HepG2 (cell line): Measurements from ENCODE around the gene CYB561. TPM values are rescaled to one million over a fixed set of nuclear protein-coding genes. Genes with fewer than 3 reads are reported as not detected.
A peak's percentile ranks its signal among the peaks of the same experiment; 100 is the strongest.

Source experiments
- CBX5 ChIP-seq: sonication (generic); formaldehyde crosslinking; IDR thresholded peaks from 2 replicates; pipeline ENCODE4 v1.4.0; 2020; ENCODE audit warnings: missing genetic modification reagents, borderline replicate concordance
- ELF4 ChIP-seq: sonication (generic); formaldehyde crosslinking; IDR thresholded peaks from 2 replicates; pipeline ENCODE4 v1.5.0; 2020; ENCODE audit warnings: missing genetic modification reagents, mild to moderate bottlenecking, moderate library complexity, borderline replicate concordance
- HMG20A ChIP-seq: IDR thresholded peaks from 2 replicates; pipeline ENCODE4 v1.6.1; 2016; ENCODE audit warnings: borderline replicate concordance
- NBN ChIP-seq: fragments of 450-650 bp; conservative IDR thresholded peaks from 2 replicates; pipeline ENCODE4 v1.6.1; 2017
- NFE2L2 ChIP-seq: fragments of 150-350 bp; IDR thresholded peaks from 2 replicates; pipeline ENCODE4 v1.6.1; 2014; ENCODE audit warnings: low read length
- NR1H2 ChIP-seq: sonication (generic); formaldehyde crosslinking; IDR thresholded peaks from 2 replicates; pipeline ENCODE4 v1.8.1; 2022; ENCODE audit warnings: low read depth, missing genetic modification reagents, borderline replicate concordance
- RAD51 ChIP-seq: fragments of 450-650 bp; IDR thresholded peaks from 2 replicates; pipeline ENCODE4 v1.6.1; 2016; ENCODE audit warnings: borderline replicate concordance
- RBAK ChIP-seq: sonication (generic); formaldehyde crosslinking; IDR thresholded peaks from 2 replicates; pipeline ENCODE4 v1.5.1; 2020; ENCODE audit warnings: mild to moderate bottlenecking, missing genetic modification reagents
- REPIN1 ChIP-seq: sonication (generic); formaldehyde crosslinking; IDR thresholded peaks from 2 replicates; pipeline ENCODE4 v1.8.0; 2022; ENCODE audit warnings: missing genetic modification reagents, low read depth, mild to moderate bottlenecking, borderline replicate concordance
- RORA ChIP-seq: sonication (generic); formaldehyde crosslinking; IDR thresholded peaks from 2 replicates; pipeline ENCODE4 v1.5.0; 2020; ENCODE audit warnings: mild to moderate bottlenecking, missing genetic modification reagents, moderate library complexity
- SCMH1 ChIP-seq: sonication (generic); formaldehyde crosslinking; IDR thresholded peaks from 2 replicates; pipeline ENCODE4 v1.9.0; 2021; ENCODE audit warnings: missing genetic modification reagents, mild to moderate bottlenecking, borderline replicate concordance
- ZNF136 ChIP-seq: sonication (generic); formaldehyde crosslinking; IDR thresholded peaks from 2 replicates; pipeline ENCODE4 v1.8.1; 2022; ENCODE audit warnings: low read depth, mild to moderate bottlenecking, moderate library complexity, missing genetic modification reagents
- ZNF468 ChIP-seq: sonication (generic); formaldehyde crosslinking; IDR thresholded peaks from 2 replicates; pipeline ENCODE4 v1.8.0; 2022; ENCODE audit warnings: mild to moderate bottlenecking, moderate library complexity, missing genetic modification reagents
- ZNF7 ChIP-seq: IDR thresholded peaks from 2 replicates; pipeline ENCODE4 v1.6.1; 2016; ENCODE audit warnings: missing biosample characterization, missing genetic modification reagents
- ZNF703 ChIP-seq: sonication (generic); formaldehyde crosslinking; IDR thresholded peaks from 2 replicates; pipeline ENCODE4 v1.5.1; 2020; ENCODE audit warnings: missing genetic modification reagents, mild to moderate bottlenecking, moderate library complexity, borderline replicate concordance
- ZNF850 ChIP-seq: sonication (generic); formaldehyde crosslinking; conservative IDR thresholded peaks from 2 replicates; pipeline ENCODE4 v1.9.0; 2021; ENCODE audit warnings: mild to moderate bottlenecking, missing genetic modification reagents
- polyA plus RNA-seq, 8 experiments: library from polyadenylated mRNA; depleted of rRNA in 3 of 8; stranded (reverse) in 7 of 8; unstranded in 1 of 8; fragments of >200 nt; fragmentation: Illumina TruSeq in 4 of 8; extraction: Trizol in 4 of 8; gene quantifications; 2 replicates each; pipeline versions ENCODE4 v1.2.1 to v1.2.3, GENCODE V29; 2011 to 2016; ENCODE audit warnings: low read depth in 4 of 8, missing spikeins in 1 of 8, mixed read lengths in 1 of 8; ENCODE audit not compliant: insufficient read depth in 1 of 8
- total RNA-seq, 5 experiments: library from RNA; depleted of rRNA; stranded (reverse); fragments of >200 nt; fragmentation: Illumina TruSeq; extraction: Trizol; gene quantifications; 2 replicates each; pipeline ENCODE4 v1.2.3, GENCODE V29; 2016; ENCODE audit warnings: low read depth in 1 of 5
- TF ChIP-seq, protein P1 (sequence below): sonication (generic); formaldehyde crosslinking; IDR thresholded peaks from 2 replicates; pipeline ENCODE4 v1.4.0; 2020; ENCODE audit warnings: mild to moderate bottlenecking, missing genetic modification reagents, borderline replicate concordance
- TF ChIP-seq, protein P2 (sequence below): sonication (generic); formaldehyde crosslinking; IDR thresholded peaks from 2 replicates; pipeline ENCODE4 v1.5.0; 2020; ENCODE audit warnings: missing genetic modification reagents
- TF ChIP-seq, protein P3 (sequence below): sonication (generic); formaldehyde crosslinking; IDR thresholded peaks from 2 replicates; pipeline ENCODE4 v1.8.1; 2022; ENCODE audit warnings: low read depth, mild to moderate bottlenecking, missing genetic modification reagents

CYB561 gene
- total and polyA plus RNA-seq, 2 of the 13 experiments (the other 11 are each of a cell fraction or from before 2014, with no cell fraction given): 1.5 to 6.7 TPM

DNA sequence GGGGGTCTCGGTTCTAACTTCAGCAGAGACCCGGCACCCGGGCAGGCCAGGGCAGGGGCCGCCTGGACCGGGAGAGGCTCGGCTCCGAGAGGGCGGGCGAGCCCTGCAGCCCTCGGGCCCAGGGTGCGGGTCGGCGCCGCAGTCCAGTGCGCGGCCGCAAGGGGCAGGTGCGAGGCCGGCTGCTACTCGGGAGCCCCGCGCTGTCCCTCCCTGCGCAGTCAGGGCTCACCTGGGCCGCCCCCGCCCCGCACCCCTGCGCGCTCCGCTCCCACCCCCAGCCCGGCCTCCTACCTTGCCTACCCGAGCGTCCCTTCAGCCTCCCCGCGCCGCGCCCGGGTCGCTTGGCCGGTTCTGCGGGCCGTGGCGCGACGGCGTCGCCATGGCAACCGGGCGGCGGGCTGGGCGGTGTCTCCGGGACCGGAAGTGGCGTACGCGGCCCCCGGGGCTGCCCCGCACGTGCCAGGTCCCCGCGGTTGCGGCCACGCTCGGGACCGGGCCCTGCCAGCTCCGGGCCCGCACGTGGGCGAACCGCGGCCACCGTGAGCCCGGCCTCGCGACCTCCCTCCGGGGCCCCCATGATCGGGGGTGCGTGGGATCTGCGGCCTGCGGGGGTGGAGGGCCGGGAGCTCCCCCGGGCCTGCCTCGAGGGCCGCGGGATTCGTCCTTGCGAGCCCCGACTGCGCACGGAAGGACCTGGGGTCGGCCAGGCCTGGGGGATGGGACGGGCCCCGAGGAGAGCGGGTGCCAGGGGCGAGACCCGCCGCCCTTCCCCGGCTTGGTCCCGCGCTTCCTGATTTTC is at the start of gene CYB561 (continued):
- TF ChIP-seq NR1H2: peak; percentile 11; the same call in 1 of the 2 replicates
- TF ChIP-seq ZNF136 (CRISPR knock-in tag): no peak
- TF ChIP-seq SCMH1 (CRISPR knock-in tag): no peak
- no peak for TF ChIP-seq ELF4
- TF ChIP-seq RBAK (CRISPR knock-in tag): no peak
- TF ChIP-seq NBN: no peak
- no peak for TF ChIP-seq REPIN1 (CRISPR knock-in tag)
- TF ChIP-seq ZNF468: no peak
- no peak for TF ChIP-seq RAD51
- no peak for TF ChIP-seq HMG20A
- TF ChIP-seq, protein P1, sequence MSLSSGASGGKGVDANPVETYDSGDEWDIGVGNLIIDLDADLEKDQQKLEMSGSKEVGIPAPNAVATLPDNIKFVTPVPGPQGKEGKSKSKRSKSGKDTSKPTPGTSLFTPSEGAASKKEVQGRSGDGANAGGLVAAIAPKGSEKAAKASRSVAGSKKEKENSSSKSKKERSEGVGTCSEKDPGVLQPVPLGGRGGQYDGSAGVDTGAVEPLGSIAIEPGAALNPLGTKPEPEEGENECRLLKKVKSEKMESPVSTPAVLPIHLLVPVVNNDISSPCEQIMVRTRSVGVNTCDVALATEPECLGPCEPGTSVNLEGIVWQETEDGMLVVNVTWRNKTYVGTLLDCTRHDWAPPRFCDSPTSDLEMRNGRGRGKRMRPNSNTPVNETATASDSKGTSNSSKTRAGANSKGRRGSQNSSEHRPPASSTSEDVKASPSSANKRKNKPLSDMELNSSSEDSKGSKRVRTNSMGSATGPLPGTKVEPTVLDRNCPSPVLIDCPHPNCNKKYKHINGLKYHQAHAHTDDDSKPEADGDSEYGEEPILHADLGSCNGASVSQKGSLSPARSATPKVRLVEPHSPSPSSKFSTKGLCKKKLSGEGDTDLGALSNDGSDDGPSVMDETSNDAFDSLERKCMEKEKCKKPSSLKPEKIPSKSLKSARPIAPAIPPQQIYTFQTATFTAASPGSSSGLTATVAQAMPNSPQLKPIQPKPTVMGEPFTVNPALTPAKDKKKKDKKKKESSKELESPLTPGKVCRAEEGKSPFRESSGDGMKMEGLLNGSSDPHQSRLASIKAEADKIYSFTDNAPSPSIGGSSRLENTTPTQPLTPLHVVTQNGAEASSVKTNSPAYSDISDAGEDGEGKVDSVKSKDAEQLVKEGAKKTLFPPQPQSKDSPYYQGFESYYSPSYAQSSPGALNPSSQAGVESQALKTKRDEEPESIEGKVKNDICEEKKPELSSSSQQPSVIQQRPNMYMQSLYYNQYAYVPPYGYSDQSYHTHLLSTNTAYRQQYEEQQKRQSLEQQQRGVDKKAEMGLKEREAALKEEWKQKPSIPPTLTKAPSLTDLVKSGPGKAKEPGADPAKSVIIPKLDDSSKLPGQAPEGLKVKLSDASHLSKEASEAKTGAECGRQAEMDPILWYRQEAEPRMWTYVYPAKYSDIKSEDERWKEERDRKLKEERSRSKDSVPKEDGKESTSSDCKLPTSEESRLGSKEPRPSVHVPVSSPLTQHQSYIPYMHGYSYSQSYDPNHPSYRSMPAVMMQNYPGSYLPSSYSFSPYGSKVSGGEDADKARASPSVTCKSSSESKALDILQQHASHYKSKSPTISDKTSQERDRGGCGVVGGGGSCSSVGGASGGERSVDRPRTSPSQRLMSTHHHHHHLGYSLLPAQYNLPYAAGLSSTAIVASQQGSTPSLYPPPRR: no peak
- TF ChIP-seq ZNF703 (CRISPR knock-in tag): no peak
- TF ChIP-seq, protein P2, sequence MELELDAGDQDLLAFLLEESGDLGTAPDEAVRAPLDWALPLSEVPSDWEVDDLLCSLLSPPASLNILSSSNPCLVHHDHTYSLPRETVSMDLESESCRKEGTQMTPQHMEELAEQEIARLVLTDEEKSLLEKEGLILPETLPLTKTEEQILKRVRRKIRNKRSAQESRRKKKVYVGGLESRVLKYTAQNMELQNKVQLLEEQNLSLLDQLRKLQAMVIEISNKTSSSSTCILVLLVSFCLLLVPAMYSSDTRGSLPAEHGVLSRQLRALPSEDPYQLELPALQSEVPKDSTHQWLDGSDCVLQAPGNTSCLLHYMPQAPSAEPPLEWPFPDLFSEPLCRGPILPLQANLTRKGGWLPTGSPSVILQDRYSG (CRISPR knock-in tag): no peak
- no peak for TF ChIP-seq ZNF850 (CRISPR knock-in tag)
- no peak for TF ChIP-seq RORA (CRISPR knock-in tag)
- TF ChIP-seq NFE2L2: no peak
- no peak for TF ChIP-seq CBX5
- TF ChIP-seq, protein P3, sequence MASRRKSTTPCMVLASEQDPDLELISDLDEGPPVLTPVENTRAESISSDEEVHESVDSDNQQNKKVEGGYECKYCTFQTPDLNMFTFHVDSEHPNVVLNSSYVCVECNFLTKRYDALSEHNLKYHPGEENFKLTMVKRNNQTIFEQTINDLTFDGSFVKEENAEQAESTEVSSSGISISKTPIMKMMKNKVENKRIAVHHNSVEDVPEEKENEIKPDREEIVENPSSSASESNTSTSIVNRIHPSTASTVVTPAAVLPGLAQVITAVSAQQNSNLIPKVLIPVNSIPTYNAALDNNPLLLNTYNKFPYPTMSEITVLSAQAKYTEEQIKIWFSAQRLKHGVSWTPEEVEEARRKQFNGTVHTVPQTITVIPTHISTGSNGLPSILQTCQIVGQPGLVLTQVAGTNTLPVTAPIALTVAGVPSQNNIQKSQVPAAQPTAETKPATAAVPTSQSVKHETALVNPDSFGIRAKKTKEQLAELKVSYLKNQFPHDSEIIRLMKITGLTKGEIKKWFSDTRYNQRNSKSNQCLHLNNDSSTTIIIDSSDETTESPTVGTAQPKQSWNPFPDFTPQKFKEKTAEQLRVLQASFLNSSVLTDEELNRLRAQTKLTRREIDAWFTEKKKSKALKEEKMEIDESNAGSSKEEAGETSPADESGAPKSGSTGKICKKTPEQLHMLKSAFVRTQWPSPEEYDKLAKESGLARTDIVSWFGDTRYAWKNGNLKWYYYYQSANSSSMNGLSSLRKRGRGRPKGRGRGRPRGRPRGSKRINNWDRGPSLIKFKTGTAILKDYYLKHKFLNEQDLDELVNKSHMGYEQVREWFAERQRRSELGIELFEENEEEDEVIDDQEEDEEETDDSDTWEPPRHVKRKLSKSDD: no peak
- no peak for TF ChIP-seq ZNF7 (CRISPR knock-in tag)
